Muscle of leg (tissue), 11 donors: Measurements from ENCODE around the gene UQCC2. TPM values are rescaled to one million over a fixed set of nuclear protein-coding genes. Genes with fewer than 3 reads are reported as not detected.

Experiments used
- DNase-seq: peaks from one replicate; pipeline ENCODE4 v3.0.0; 2013
- H3K27ac ChIP-seq: one replicate; pipeline ENCODE4 v1.5.1; 2013; ENCODE audit warnings: mild to moderate bottlenecking, low read length, control low read depth
- H3K27me3 ChIP-seq: one replicate; pipeline ENCODE4 v1.6.1; 2013; ENCODE audit warnings: low read length; ENCODE audit not compliant: control insufficient read depth, insufficient read depth
- H3K36me3 ChIP-seq: one replicate; pipeline ENCODE4 v1.6.1; 2013; ENCODE audit warnings: low read length; ENCODE audit not compliant: control insufficient read depth, insufficient read depth
- H3K4me1 ChIP-seq: one replicate; pipeline ENCODE4 v1.6.1; 2013; ENCODE audit warnings: low read length; ENCODE audit not compliant: control insufficient read depth, insufficient read depth
- H3K4me3 ChIP-seq: one replicate; pipeline ENCODE4 v1.5.1; 2013; ENCODE audit warnings: low read length, control low read depth
- H3K9me3 ChIP-seq: replicated peaks from 2 replicates; pipeline ENCODE4 v1.6.1; 2013; ENCODE audit warnings: low read depth, low read length; ENCODE audit not compliant: control insufficient read depth
- WGBS: methylation state at CpG from one replicate; pipeline ENCODE4 v1.1.5; 2013; ENCODE audit warnings: missing lambda C conversion rate; ENCODE audit not compliant: insufficient coverage; 5-methylcytosine and 5-hydroxymethylcytosine counted together
- polyA plus RNA-seq, 8 donors: library from polyadenylated mRNA; unstranded; fragments of 120-200 nt; gene quantifications; one replicate each; pipeline versions ENCODE4 v1.2.1 to v1.2.3, GENCODE V29; 2013; ENCODE audit warnings: inconsistent platforms in 1 of 8, low replicate concordance in 1 of 8; ENCODE audit not compliant: insufficient read length in 8 of 8, insufficient read depth in 1 of 8
- total RNA-seq: library from RNA; stranded (reverse); fragments of 120-200 nt; gene quantifications from one replicate; pipeline ENCODE4 v1.2.4, GENCODE V29; 2013

The UQCC2 gene
- total and polyA plus RNA-seq, 9 donors, result 60.6 to 99.9 (median 74.8) TPM

- no peaks in the 10 kb centered on the region for H3K9me3 ChIP-seq
- H3K27ac ChIP-seq, result no peak overlapping the region
- no peak for DNase-seq
- WGBS, result 80% methylated on average over 10 of the region's 11 CpGs
- no peaks in the 10 kb centered on the region for H3K27me3 ChIP-seq
- no peaks in the 10 kb centered on the region for H3K36me3 ChIP-seq
- H3K4me1 ChIP-seq, result peaks cover 20% of the 10 kb centered on the region
- no peak overlapping the region for H3K4me3 ChIP-seq
Measured at GRCh38 chr6:33754222-33754621, 42.7 kb upstream of the UQCC2 start.

- Histone ChIP-seq H3K27ac (no peak overlapping the region), H3K9me3 (no peaks in the 10 kb centered on the region), H3K27me3 (no peaks in the 10 kb centered on the region), H3K4me3 (no peak overlapping the region), H3K36me3 (no peaks in the 10 kb centered on the region), H3K4me1 (peaks cover 35% of the 10 kb centered on the region)
- no CpG with 5 or more reads among the region's 1 CpG for WGBS
- no peak for DNase-seq
Measured at GRCh38 chr6:33752646-33753015, 41.1 kb upstream of the UQCC2 start.

- Histone ChIP-seq H3K27ac (no peak overlapping the region), H3K36me3 (no peaks in the 10 kb centered on the region), H3K27me3 (no peaks in the 10 kb centered on the region), H3K9me3 (no peaks in the 10 kb centered on the region), H3K4me1 (peaks cover 41% of the 10 kb centered on the region), H3K4me3 (no peak overlapping the region)
- DNase-seq, result no peak
- WGBS, result 77% methylated on average over 8 of the region's 15 CpGs
Measured at GRCh38 chr6:33751771-33752645, 40.5 kb upstream of the UQCC2 start.

GRCh38 chr6:33750244-33750991, 38.9 kb upstream of the UQCC2 start:
- WGBS, result 70% methylated on average over 6 of the region's 11 CpGs

DNA sequence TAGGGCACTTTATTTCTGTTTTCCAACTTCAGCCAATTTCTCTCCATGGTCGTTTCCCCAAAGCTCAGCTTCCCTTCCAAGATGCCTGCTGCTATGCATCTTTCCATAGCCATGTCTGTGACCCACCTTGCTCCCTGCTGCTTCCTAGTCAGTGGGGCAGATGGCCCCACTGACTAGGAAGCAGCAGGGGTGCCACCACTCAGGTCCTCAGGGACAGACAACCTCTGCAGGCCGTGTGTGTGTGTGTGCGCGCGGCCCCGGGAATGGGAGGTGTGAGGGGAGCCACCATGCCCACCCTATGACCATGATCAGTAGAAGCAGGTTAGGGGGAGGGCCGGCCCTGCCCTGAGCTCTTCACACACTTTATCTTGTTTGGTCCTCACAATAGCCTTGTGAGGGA, 37.9 kb upstream of the UQCC2 start:
- DNase-seq, result no peak
- Histone ChIP-seq H3K4me3 (no peak overlapping the region), H3K9me3 (no peaks in the 10 kb centered on the region), H3K27me3 (no peaks in the 10 kb centered on the region), H3K36me3 (no peaks in the 10 kb centered on the region), H3K4me1 (peaks cover 60% of the 10 kb centered on the region), H3K27ac (no peak overlapping the region)
- 57% methylated on average over 1 of the region's 7 CpGs for WGBS

More at GRCh38 chr6:33750244-33750991, 38.9 kb upstream of the UQCC2 start:
- Histone ChIP-seq H3K9me3 (no peaks in the 10 kb centered on the region), H3K4me1 (peaks cover 54% of the 10 kb centered on the region), H3K27ac (no peak overlapping the region), H3K27me3 (no peaks in the 10 kb centered on the region), H3K4me3 (no peak overlapping the region), H3K36me3 (no peaks in the 10 kb centered on the region)
- no peak for DNase-seq

DNA sequence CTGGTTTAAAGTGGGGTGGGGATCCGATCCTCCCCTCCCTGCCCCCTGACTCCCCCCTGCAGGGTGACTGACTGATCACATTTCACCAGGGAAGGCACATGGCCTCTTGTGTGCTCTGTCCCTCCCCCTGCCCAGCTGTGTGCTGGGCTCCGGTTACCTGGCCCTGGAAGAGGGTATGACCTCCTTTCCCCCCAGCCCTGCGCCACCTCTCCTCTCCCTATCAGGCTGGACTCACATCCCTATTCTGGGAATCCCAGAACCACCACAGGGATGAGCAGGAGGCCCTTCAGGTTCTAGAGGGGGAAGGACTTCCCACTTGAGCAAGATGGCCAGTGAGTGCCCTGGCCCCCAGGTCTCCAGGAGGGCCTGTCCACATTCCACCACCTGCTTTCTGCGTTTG, 37.3 kb upstream of the UQCC2 start:
- peak; percentile 37 for DNase-seq
- no peaks in the 10 kb centered on the region for H3K9me3 ChIP-seq
- no peaks in the 10 kb centered on the region for H3K27me3 ChIP-seq
- H3K36me3 ChIP-seq, result no peaks in the 10 kb centered on the region
- H3K27ac ChIP-seq, result peak overlapping the region; percentile 29
- no peak overlapping the region for H3K4me3 ChIP-seq
- WGBS, result 68% methylated on average over 2 of the region's 4 CpGs
- H3K4me1 ChIP-seq, result peaks cover 64% of the 10 kb centered on the region

DNA sequence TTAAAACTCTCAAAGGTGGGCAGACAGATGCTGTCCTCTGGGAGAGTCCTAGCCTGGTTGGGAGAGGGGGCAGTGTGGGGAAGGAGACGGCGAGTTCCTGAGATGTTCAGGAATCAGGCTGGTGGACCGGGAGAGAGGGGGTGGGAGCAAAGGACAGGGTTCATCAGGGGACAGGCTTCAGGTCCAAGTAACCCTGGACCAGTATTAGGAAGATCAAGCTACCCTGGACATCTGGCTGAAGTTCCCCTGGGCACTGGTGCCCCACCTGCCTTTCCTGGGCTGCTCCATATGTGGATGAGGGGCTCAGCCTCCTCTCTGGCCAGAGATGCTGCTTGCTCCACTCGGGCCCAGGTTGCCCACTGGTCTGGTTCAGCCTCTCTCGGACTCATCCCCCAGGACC, 36.3 kb upstream of the UQCC2 start:
- 73% methylated on average over 4 of the region's 5 CpGs for WGBS
- peaks cover 71% of the 10 kb centered on the region for H3K4me1 ChIP-seq
- no peak for DNase-seq
- peaks cover 2% of the 10 kb centered on the region for H3K27me3 ChIP-seq
- no peaks in the 10 kb centered on the region for H3K9me3 ChIP-seq
- H3K36me3 ChIP-seq, result no peaks in the 10 kb centered on the region
- no peak overlapping the region for H3K4me3 ChIP-seq
- H3K27ac ChIP-seq, result peak overlapping the region; percentile 96

GRCh38 chr6:33746651-33747100, 35.2 kb upstream of the UQCC2 start, which contains the start of gene IP6K3:
TSS of gene IP6K3 (minus strand) at chr6:33746905. CDS start at chr6:33735476, 11,429 bp downstream.
- no peaks in the 10 kb centered on the region for H3K9me3 ChIP-seq
- WGBS, result 37% methylated on average over 6 of the region's 10 CpGs
- H3K27me3 ChIP-seq, result peaks cover 4% of the 10 kb centered on the region
- H3K27ac ChIP-seq, result peak within 1 kb of the TSS; percentile 96
- peak within 1 kb of the TSS; percentile 69 for H3K4me3 ChIP-seq
- peak; percentile 85 for DNase-seq
- peaks cover 65% of the 10 kb centered on the region for H3K4me1 ChIP-seq
- H3K36me3 ChIP-seq, result no peaks in the 10 kb centered on the region

DNA sequence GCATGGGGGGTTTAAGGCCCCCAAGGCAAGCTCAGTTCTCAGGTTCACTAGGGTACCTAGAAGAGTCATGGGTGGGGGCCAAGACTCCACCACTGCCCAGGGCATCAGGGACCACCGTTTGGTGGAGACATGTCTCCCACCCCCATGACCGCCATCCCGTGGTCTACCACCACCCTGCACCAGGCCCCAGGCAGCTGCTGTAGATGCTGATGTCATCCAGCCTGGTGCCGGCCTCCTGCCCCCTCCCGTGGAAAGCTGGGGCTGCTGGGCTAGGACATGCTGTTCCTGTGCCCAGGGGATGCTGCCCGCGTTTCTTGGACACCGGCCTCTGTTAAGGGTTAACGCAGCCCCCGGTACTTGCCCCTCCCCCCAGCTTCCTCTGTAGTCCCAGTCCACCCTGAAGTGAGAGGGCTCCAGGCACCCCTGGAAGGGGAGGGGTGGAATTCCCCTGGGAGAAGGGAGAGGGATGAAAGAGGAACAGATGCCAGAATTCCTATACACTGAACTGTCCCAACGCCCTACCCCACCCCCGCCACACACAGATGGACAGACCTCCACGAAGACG, 34.6 kb upstream of the UQCC2 start:
- Histone ChIP-seq H3K36me3 (no peaks in the 10 kb centered on the region), H3K27me3 (peaks cover 4% of the 10 kb centered on the region), H3K27ac (peak overlapping the region; percentile 96), H3K4me1 (peaks cover 64% of the 10 kb centered on the region), H3K9me3 (no peaks in the 10 kb centered on the region), H3K4me3 (peak overlapping the region; percentile 69)
- 34% methylated on average over 9 of the region's 14 CpGs for WGBS
- DNase-seq, result peak; percentile 73

DNA sequence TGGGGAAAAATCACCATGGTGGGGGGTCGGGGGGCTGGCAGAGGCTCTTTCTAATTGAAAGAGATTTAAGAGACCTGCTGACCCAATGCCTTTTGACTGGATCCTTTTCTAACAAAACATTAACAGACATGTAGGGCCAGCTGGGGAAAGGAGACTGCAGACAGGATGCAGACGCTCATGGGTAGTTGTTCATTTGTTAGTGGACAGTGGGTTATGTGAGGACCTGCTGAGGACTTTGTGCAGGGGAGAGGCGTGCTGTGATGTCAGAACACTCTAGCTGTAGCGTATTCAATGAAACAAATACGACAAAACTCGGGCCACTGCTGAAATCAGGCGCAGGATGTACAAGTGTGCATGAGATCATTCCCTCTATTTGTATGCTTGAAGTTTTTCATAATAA, 34.0 kb upstream of the UQCC2 start:
- peaks cover 4% of the 10 kb centered on the region for H3K27me3 ChIP-seq

More for the DNA sequence above, 34.0 kb upstream of the UQCC2 start:
- no peak for DNase-seq
- H3K9me3 ChIP-seq, result no peaks in the 10 kb centered on the region
- peak overlapping the region; percentile 96 for H3K27ac ChIP-seq
- H3K4me1 ChIP-seq, result peaks cover 64% of the 10 kb centered on the region
- H3K36me3 ChIP-seq, result no peaks in the 10 kb centered on the region
- H3K4me3 ChIP-seq, result peak overlapping the region; percentile 69
- WGBS, result 43% methylated on average over 3 of the region's 7 CpGs
